ENCODE data around the gene ADCK2. TPM values are rescaled to one million over a fixed set of nuclear protein-coding genes. Genes with fewer than 3 reads are reported as not detected.

The ADCK2 gene
- polyA plus RNA-seq, 1 of the 3 experiments (the other 2 are of a cell fraction): 19.0 TPM

GRCh38 chr7:140659856-140660255 lies 12.9 kb upstream of the ADCK2 start:
- 76% methylated on average over 8 of the region's 8 CpGs for WGBS (ENCODE audit: low lambda C conversion rate)
- no peak overlapping the region for H3K4me2 ChIP-seq
- no peak overlapping the region for H3K27ac ChIP-seq (ENCODE audit: low read depth in 2 of 2, low read length in 1 of 2)
- no peak overlapping the region for H3K4me3 ChIP-seq (ENCODE audit: low read depth in 2 of 2, low read length in 1 of 2)
- no peaks in the 10 kb centered on the region for H3K79me2 ChIP-seq (ENCODE audit: insufficient read depth)
- H2AFZ ChIP-seq (ENCODE audit: low read depth): no peak overlapping the region
- H3F3A ChIP-seq (replicated peaks; ENCODE audit: insufficient read depth): no peaks in the 10 kb centered on the region
- no peak for DNase-seq
- TF ChIP-seq JUND (IDR thresholded peaks at IDR 0.05) (no peak), REST (IDR thresholded peaks at IDR 0.05; ENCODE audit: low read depth, low read length) (no peak), SIN3A (IDR thresholded peaks at IDR 0.05; ENCODE audit: borderline replicate concordance, low read depth, low read length) (no peak), GATA2 (CRISPR knock-in tag; IDR thresholded peaks at IDR 0.05) (no peak), RXRA (IDR thresholded peaks at IDR 0.05; ENCODE audit: borderline replicate concordance, low read depth) (no peak), TEAD4 (IDR thresholded peaks at IDR 0.05; ENCODE audit: borderline replicate concordance, insufficient read depth) (no peak), SMC3 (IDR thresholded peaks at IDR 0.05; ENCODE audit: low read depth, low read length) (no peak), RCOR1 (IDR thresholded peaks at IDR 0.05; ENCODE audit: low read length) (no peak), USF2 (IDR thresholded peaks at IDR 0.05; ENCODE audit: borderline replicate concordance, low read depth, low read length) (no peak), FOXJ3 (CRISPR knock-in tag; IDR thresholded peaks at IDR 0.05) (no peak), FOXM1 (IDR thresholded peaks at IDR 0.05; ENCODE audit: low read depth) (no peak), NFIC (IDR thresholded peaks at IDR 0.05; ENCODE audit: borderline replicate concordance) (no peak), PBX3 (IDR thresholded peaks at IDR 0.05) (no peak), TAF1 (IDR thresholded peaks at IDR 0.05; ENCODE audit: borderline replicate concordance, low read depth, low read length) (no peak), NRF1 (IDR thresholded peaks at IDR 0.05; ENCODE audit: low read depth, low read length) (no peak), EZH2phosphoT487 (IDR thresholded peaks at IDR 0.05; ENCODE audit: borderline replicate concordance, low read depth) (no peak), MXI1 (IDR thresholded peaks at IDR 0.05; ENCODE audit: low read depth, low read length) (no peak), RAD21 (IDR thresholded peaks at IDR 0.05; ENCODE audit: low read length) (no peak), MAX (IDR thresholded peaks at IDR 0.05; ENCODE audit: low read depth) (no peak)
- TF ChIP-seq, protein P1, sequence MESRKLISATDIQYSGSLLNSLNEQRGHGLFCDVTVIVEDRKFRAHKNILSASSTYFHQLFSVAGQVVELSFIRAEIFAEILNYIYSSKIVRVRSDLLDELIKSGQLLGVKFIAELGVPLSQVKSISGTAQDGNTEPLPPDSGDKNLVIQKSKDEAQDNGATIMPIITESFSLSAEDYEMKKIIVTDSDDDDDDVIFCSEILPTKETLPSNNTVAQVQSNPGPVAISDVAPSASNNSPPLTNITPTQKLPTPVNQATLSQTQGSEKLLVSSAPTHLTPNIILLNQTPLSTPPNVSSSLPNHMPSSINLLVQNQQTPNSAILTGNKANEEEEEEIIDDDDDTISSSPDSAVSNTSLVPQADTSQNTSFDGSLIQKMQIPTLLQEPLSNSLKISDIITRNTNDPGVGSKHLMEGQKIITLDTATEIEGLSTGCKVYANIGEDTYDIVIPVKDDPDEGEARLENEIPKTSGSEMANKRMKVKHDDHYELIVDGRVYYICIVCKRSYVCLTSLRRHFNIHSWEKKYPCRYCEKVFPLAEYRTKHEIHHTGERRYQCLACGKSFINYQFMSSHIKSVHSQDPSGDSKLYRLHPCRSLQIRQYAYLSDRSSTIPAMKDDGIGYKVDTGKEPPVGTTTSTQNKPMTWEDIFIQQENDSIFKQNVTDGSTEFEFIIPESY (IDR thresholded peaks at IDR 0.05; ENCODE audit: borderline replicate concordance, low read depth): no peak
- H3K4me1 ChIP-seq (ENCODE audit: control insufficient read depth in 1 of 2, insufficient read depth in 2 of 2, low read depth in 1 of 2, low read length in 1 of 2): no peaks in the 10 kb centered on the region
- H3K9me2 ChIP-seq: no peaks in the 10 kb centered on the region
- H4K20me1 ChIP-seq (ENCODE audit: insufficient read depth): no peaks in the 10 kb centered on the region
- ChIA-PET POLR2A (no interaction called here), CTCF (interaction anchor here (0.9 to 5.3 kb wide), 5 partner anchors 9 to 353 kb away, joined by 3 to 34 read pairs (median 13); partner anchors contain the start of genes ADCK2 and MRPS33)
- H3K36me3 ChIP-seq (replicated peaks in 1 of 2; ENCODE audit: control insufficient read depth in 1 of 2, insufficient read depth in 2 of 2, low read length in 1 of 2): no peaks in the 10 kb centered on the region
- H3K9ac ChIP-seq: no peak overlapping the region
- no peaks in the 10 kb centered on the region for H3K9me3 ChIP-seq
- H3K27me3 ChIP-seq (ENCODE audit: insufficient read depth): 0 out of 2 replicates have a peak, but pooled peaks cover 7% of the 10 kb centered on the region

Data from SK-N-SH (cell line).